ENCODE results near the gene RUFY1.
"Not testable (repeated sequence)": the region's sequence is repeated elsewhere in the genome, so short reads cannot be mapped to it uniquely, and the experiment has no call there.

Gene RUFY1

GRCh38 chr5:179550511-179551342 is at the start of gene RUFY1:
Gene RUFY1 (plus strand): TSS chr5:179550554. CDS start chr5:179550570, 16 bp downstream.
- DNase-seq = peak; percentile 74 to 86

- DNase-seq = not testable (repeated sequence)
Observed at GRCh38 chr5:179501997-179502396, 48.4 kb upstream of the RUFY1 start.

GRCh38 chr5:179502420-179502819 is 47.9 kb upstream of the RUFY1 start:
- DNase-seq = not testable (repeated sequence)

- no peak for DNase-seq
Observed at GRCh38 chr5:179504191-179504590, 46.2 kb upstream of the RUFY1 start.

- DNase-seq = no peak
Observed at GRCh38 chr5:179504600-179505396, 45.6 kb upstream of the RUFY1 start.

GRCh38 chr5:179505636-179506261 is 44.6 kb upstream of the RUFY1 start:
- no peak for DNase-seq

- DNase-seq = no peak
Observed at GRCh38 chr5:179509239-179509638, 41.1 kb upstream of the RUFY1 start.

GRCh38 chr5:179509845-179510244 is 40.5 kb upstream of the RUFY1 start:
- DNase-seq = no peak

GRCh38 chr5:179512452-179513000 is 37.8 kb upstream of the RUFY1 start:
- DNase-seq = no peak

GRCh38 chr5:179515501-179515900 is 34.9 kb upstream of the RUFY1 start:
- not testable (repeated sequence) for DNase-seq

GRCh38 chr5:179516221-179516620 is 34.1 kb upstream of the RUFY1 start:
- no peak for DNase-seq

GRCh38 chr5:179517746-179518145 is 32.6 kb upstream of the RUFY1 start:
- DNase-seq = not testable (repeated sequence)

GRCh38 chr5:179518369-179518768 is 32.0 kb upstream of the RUFY1 start:
- DNase-seq = not testable (repeated sequence)

- not testable (repeated sequence) for DNase-seq
Observed at GRCh38 chr5:179519416-179520070, 30.8 kb upstream of the RUFY1 start.

- not testable (repeated sequence) for DNase-seq
Observed at GRCh38 chr5:179522107-179522506, 28.2 kb upstream of the RUFY1 start.

GRCh38 chr5:179526978-179527377 is 23.4 kb upstream of the RUFY1 start:
- no peak for DNase-seq

- DNase-seq = peak in 1 of 2 donors; percentile 40
Observed at GRCh38 chr5:179530069-179530998, 20.0 kb upstream of the RUFY1 start.

- no peak for DNase-seq
Observed at GRCh38 chr5:179533024-179533423, 17.3 kb upstream of the RUFY1 start.

- DNase-seq = no peak
Observed at GRCh38 chr5:179533907-179534306, 16.4 kb upstream of the RUFY1 start.

GRCh38 chr5:179534431-179534830 is 15.9 kb upstream of the RUFY1 start:
- DNase-seq = no peak

- DNase-seq = no peak
Observed at GRCh38 chr5:179536676-179537075, 13.7 kb upstream of the RUFY1 start.
